CD4-positive, alpha-beta T cell treated with Interleukin-21 for 1 hour (primary cell): ENCODE measurements around the gene HSFX2.
A peak's percentile ranks its signal among the peaks of the same experiment; 100 is the strongest.
"Not testable (repeated sequence)": the region's sequence is repeated elsewhere in the genome, so short reads cannot be mapped to it uniquely, and the experiment has no call there.

Experiments
- DNase-seq: peaks from one replicate; pipeline ENCODE4 v3.0.0-alpha.2; 2020

HSFX2 gene

GRCh38 chrX:149595214-149595613 is at the start of gene HSFX2:
Gene HSFX2 (minus strand): TSS chrX:149595314. CDS start chrX:149594700, 614 bp downstream.
- not testable (repeated sequence) for DNase-seq

- no peak for DNase-seq
Observed at GRCh38 chrX:149643496-149643895, 48.4 kb upstream of the HSFX2 start.

GRCh38 chrX:149641835-149642234 is 46.7 kb upstream of the HSFX2 start:
- DNase-seq, result no peak

GRCh38 chrX:149641432-149641831 is 46.3 kb upstream of the HSFX2 start:
- no peak for DNase-seq

- DNase-seq, result no peak
Observed at GRCh38 chrX:149639568-149639967, 44.5 kb upstream of the HSFX2 start.

GRCh38 chrX:149638860-149639259 is 43.7 kb upstream of the HSFX2 start:
- no peak for DNase-seq

GRCh38 chrX:149633511-149633910 is 38.4 kb upstream of the HSFX2 start:
- DNase-seq, result no peak

GRCh38 chrX:149631234-149632165 is 36.4 kb upstream of the HSFX2 start, which contains the start of gene TMEM185A:
Gene TMEM185A (minus strand): TSS chrX:149631792. CDS start chrX:149631580, 212 bp downstream.
- peak; percentile 77 for DNase-seq

- no peak for DNase-seq
Observed at GRCh38 chrX:149630681-149631233, 35.6 kb upstream of the HSFX2 start.

- no peak for DNase-seq
Observed at GRCh38 chrX:149629730-149630387, 34.7 kb upstream of the HSFX2 start.

GRCh38 chrX:149628768-149629167 is 33.7 kb upstream of the HSFX2 start:
- no peak for DNase-seq

GRCh38 chrX:149628280-149628679 is 33.2 kb upstream of the HSFX2 start:
- no peak for DNase-seq

GRCh38 chrX:149626829-149627228 is 31.7 kb upstream of the HSFX2 start:
- DNase-seq, result not testable (repeated sequence)

- DNase-seq, result not testable (repeated sequence)
Observed at GRCh38 chrX:149619662-149620061, 24.5 kb upstream of the HSFX2 start.

- no peak for DNase-seq
Observed at GRCh38 chrX:149618871-149619270, 23.8 kb upstream of the HSFX2 start.

GRCh38 chrX:149611623-149612175 is 16.6 kb upstream of the HSFX2 start:
- no peak for DNase-seq

GRCh38 chrX:149610511-149610910 is 15.4 kb upstream of the HSFX2 start:
- DNase-seq, result no peak

GRCh38 chrX:149607699-149608098 is 12.6 kb upstream of the HSFX2 start:
- no peak for DNase-seq

- not testable (repeated sequence) for DNase-seq
Observed at GRCh38 chrX:149605248-149605885, 10.3 kb upstream of the HSFX2 start.

GRCh38 chrX:149598603-149599002 is 3.5 kb upstream of the HSFX2 start:
- DNase-seq, result not testable (repeated sequence)

GRCh38 chrX:149595943-149596342 is 829 bp upstream of the HSFX2 start:
- DNase-seq, result not testable (repeated sequence)

GRCh38 chrX:149590993-149591392 is 4.1 kb downstream of the HSFX2 start:
- DNase-seq, result not testable (repeated sequence)

GRCh38 chrX:149587359-149587758 is 7.8 kb downstream of the HSFX2 start, which contains the start of gene MAGEA9B:
Gene MAGEA9B (minus strand): TSS chrX:149587459. CDS start chrX:149583179, 4,280 bp downstream.
- DNase-seq, result not testable (repeated sequence)
